ENCODE results near the gene PHLPP1. TPM values are rescaled to one million over a fixed set of nuclear protein-coding genes. Genes with fewer than 3 reads are reported as not detected.

PHLPP1 gene
- total RNA-seq, 1 experiment from 2014 or later, result 14.7 TPM

DNA sequence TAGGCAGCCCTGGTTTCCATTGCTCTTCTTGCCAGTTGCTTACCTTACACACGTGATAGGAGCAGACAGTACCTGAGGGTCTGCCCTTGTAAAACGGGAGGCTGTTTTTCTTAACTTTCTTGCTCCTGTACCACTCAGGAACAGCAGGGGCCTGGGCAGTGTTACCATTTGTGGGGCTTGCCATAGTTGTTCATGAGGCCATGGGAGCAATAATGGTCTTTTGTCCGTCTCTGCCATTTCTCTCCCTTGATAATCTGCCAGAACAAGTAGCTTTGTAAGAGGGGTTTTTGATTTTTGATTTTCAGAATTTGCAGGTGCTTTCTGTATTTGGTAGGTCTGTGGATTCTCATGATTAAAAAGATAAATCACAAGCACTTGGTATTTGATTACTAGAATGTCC lies 259.0 kb downstream of the PHLPP1 start:
- RAD21 ChIA-PET (ENCODE audit: low non-redundant PET in 1 of 2, low total read pairs in 2 of 2, uncharacterized antibody in 2 of 2, unreplicated experiment in 2 of 2), result no interaction called here
- POLR2A ChIA-PET, result no interaction called here
- TF ChIP-seq, protein P1, sequence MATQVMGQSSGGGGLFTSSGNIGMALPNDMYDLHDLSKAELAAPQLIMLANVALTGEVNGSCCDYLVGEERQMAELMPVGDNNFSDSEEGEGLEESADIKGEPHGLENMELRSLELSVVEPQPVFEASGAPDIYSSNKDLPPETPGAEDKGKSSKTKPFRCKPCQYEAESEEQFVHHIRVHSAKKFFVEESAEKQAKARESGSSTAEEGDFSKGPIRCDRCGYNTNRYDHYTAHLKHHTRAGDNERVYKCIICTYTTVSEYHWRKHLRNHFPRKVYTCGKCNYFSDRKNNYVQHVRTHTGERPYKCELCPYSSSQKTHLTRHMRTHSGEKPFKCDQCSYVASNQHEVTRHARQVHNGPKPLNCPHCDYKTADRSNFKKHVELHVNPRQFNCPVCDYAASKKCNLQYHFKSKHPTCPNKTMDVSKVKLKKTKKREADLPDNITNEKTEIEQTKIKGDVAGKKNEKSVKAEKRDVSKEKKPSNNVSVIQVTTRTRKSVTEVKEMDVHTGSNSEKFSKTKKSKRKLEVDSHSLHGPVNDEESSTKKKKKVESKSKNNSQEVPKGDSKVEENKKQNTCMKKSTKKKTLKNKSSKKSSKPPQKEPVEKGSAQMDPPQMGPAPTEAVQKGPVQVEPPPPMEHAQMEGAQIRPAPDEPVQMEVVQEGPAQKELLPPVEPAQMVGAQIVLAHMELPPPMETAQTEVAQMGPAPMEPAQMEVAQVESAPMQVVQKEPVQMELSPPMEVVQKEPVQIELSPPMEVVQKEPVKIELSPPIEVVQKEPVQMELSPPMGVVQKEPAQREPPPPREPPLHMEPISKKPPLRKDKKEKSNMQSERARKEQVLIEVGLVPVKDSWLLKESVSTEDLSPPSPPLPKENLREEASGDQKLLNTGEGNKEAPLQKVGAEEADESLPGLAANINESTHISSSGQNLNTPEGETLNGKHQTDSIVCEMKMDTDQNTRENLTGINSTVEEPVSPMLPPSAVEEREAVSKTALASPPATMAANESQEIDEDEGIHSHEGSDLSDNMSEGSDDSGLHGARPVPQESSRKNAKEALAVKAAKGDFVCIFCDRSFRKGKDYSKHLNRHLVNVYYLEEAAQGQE (IDR thresholded peaks at IDR 0.05; ENCODE audit: low read depth), result no peak
- no peak for TF ChIP-seq ZNF274 (IDR thresholded peaks at IDR 0.05; ENCODE audit: low read depth, low read length)
- TF ChIP-seq POLR2AphosphoS5 (IDR thresholded peaks at IDR 0.05; ENCODE audit: low read depth, low read length), result no peak
- no peak for TF ChIP-seq YY1 (IDR thresholded peaks at IDR 0.05; ENCODE audit: extremely low read depth, insufficient replicate concordance, low read depth, low read length)
- TF ChIP-seq RAD21 (IDR thresholded peaks at IDR 0.05; ENCODE audit: low read depth), result no peak
- TF ChIP-seq POLR2A (IDR thresholded peaks at IDR 0.05; ENCODE audit: borderline replicate concordance, extremely low read depth, insufficient read depth, insufficient read length), result no peak
- TF ChIP-seq EZH2 (IDR thresholded peaks at IDR 0.05), result no peak
- TF ChIP-seq SRF (IDR thresholded peaks at IDR 0.05; ENCODE audit: low read depth), result no peak
- TF ChIP-seq, protein P2, sequence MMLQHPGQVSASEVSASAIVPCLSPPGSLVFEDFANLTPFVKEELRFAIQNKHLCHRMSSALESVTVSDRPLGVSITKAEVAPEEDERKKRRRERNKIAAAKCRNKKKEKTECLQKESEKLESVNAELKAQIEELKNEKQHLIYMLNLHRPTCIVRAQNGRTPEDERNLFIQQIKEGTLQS (IDR thresholded peaks at IDR 0.05), result no peak
- TF ChIP-seq, protein P3, sequence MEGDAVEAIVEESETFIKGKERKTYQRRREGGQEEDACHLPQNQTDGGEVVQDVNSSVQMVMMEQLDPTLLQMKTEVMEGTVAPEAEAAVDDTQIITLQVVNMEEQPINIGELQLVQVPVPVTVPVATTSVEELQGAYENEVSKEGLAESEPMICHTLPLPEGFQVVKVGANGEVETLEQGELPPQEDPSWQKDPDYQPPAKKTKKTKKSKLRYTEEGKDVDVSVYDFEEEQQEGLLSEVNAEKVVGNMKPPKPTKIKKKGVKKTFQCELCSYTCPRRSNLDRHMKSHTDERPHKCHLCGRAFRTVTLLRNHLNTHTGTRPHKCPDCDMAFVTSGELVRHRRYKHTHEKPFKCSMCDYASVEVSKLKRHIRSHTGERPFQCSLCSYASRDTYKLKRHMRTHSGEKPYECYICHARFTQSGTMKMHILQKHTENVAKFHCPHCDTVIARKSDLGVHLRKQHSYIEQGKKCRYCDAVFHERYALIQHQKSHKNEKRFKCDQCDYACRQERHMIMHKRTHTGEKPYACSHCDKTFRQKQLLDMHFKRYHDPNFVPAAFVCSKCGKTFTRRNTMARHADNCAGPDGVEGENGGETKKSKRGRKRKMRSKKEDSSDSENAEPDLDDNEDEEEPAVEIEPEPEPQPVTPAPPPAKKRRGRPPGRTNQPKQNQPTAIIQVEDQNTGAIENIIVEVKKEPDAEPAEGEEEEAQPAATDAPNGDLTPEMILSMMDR (IDR thresholded peaks at IDR 0.05 in 2 of 3, conservative IDR thresholded peaks at IDR 0.05 in 1 of 3; ENCODE audit: borderline replicate concordance in 1 of 3, insufficient read depth in 1 of 3, low read depth in 2 of 3, low read length in 2 of 3), result no peak
- TF ChIP-seq EZH2phosphoT487 (IDR thresholded peaks at IDR 0.05; ENCODE audit: borderline replicate concordance), result no peak
- DNase-seq (ENCODE audit: low read depth, low spot score), result no peak
- Histone ChIP-seq H3K4me1 (ENCODE audit: control insufficient read depth in 1 of 2, insufficient read depth in 2 of 2, low read length in 2 of 2) (no peaks in the 10 kb centered on the region), H3K9me3 (ENCODE audit: control insufficient read depth in 1 of 2, insufficient read depth in 1 of 2, low read depth in 1 of 2, low read length in 2 of 2) (no peaks in the 10 kb centered on the region), H3K27ac (ENCODE audit: low read depth, low read length) (no peak overlapping the region), H3K79me2 (ENCODE audit: insufficient read depth, low read length) (no peaks in the 10 kb centered on the region), H3K9me2 (ENCODE audit: insufficient read depth) (no peaks in the 10 kb centered on the region), H3K4me2 (ENCODE audit: low read length) (no peak overlapping the region), H3K36me3 (ENCODE audit: control insufficient read depth in 1 of 2, insufficient read depth in 2 of 2, low read length in 2 of 2) (no peaks in the 10 kb centered on the region; a peak in 1 of 4 replicates), H3K27me3 (ENCODE audit: insufficient read depth, low read length) (no peaks in the 10 kb centered on the region), H4K20me1 (ENCODE audit: insufficient read depth) (no peaks in the 10 kb centered on the region), H3K9ac (ENCODE audit: low read length) (no peak overlapping the region), H3K4me3 (replicated peaks in 1 of 2; ENCODE audit: low read depth in 1 of 2, low read length in 2 of 2) (no peak overlapping the region), H2AFZ (ENCODE audit: low read depth, low read length, poor library complexity, severe bottlenecking) (no peak overlapping the region)
- ATAC-seq, result no peak
- intact Hi-C loops (cut with micrococcal nuclease), result no loop called here
- CTCF ChIA-PET, result no interaction called here
- no TSS peak for BruUV-seq (replicated peaks)

Data from HCT116 (cell line).